Liver (tissue), 3 donors: ENCODE data around the gene FAM227B.

Experiments used
- EGR1 ChIP-seq, 2 donors: IDR thresholded peaks; 2 replicates each; pipeline ENCODE4 v1.6.1; 2016 to 2018; ENCODE audit warnings: antibody characterized with exemption in 2 of 2, low read depth in 2 of 2
- FOXA1 ChIP-seq: IDR thresholded peaks from 2 replicates; pipeline ENCODE4 v1.6.1; 2016; ENCODE audit warnings: antibody characterized with exemption
- HNF4A ChIP-seq, 2 donors: conservative IDR thresholded peaks; 2 replicates each; pipeline ENCODE4 v1.6.1; 2016; ENCODE audit warnings: antibody characterized with exemption in 2 of 2, mild to moderate bottlenecking in 2 of 2
- HNF4G ChIP-seq: IDR thresholded peaks from 2 replicates; pipeline ENCODE4 v1.6.1; 2016; ENCODE audit warnings: antibody characterized with exemption
- JUND ChIP-seq, 2 donors: IDR thresholded peaks; 2 replicates each; pipeline ENCODE4 v1.6.1; 2016; ENCODE audit warnings: antibody characterized with exemption in 2 of 2
- NR2F2 ChIP-seq: IDR thresholded peaks from 2 replicates; pipeline ENCODE4 v1.6.1; 2016; ENCODE audit warnings: antibody characterized with exemption
- RAD21 ChIP-seq, 2 donors: IDR thresholded peaks; 2 replicates each; pipeline ENCODE4 v1.6.1; 2016; ENCODE audit warnings: antibody characterized with exemption in 2 of 2, mild to moderate bottlenecking in 2 of 2
- RXRA ChIP-seq, 2 donors: IDR thresholded peaks; 2 replicates each; pipeline ENCODE4 v1.6.1; 2017 to 2018; ENCODE audit warnings: antibody characterized with exemption in 2 of 2, mild to moderate bottlenecking in 1 of 2
- SP1 ChIP-seq: IDR thresholded peaks from 2 replicates; pipeline ENCODE4 v1.6.1; 2018; ENCODE audit warnings: antibody characterized with exemption, mild to moderate bottlenecking
- TAF1 ChIP-seq: conservative IDR thresholded peaks from 2 replicates; pipeline ENCODE4 v1.6.1; 2016; ENCODE audit warnings: antibody characterized with exemption, mild to moderate bottlenecking
- YY1 ChIP-seq: IDR thresholded peaks from 2 replicates; pipeline ENCODE4 v1.6.1; 2016; ENCODE audit warnings: antibody characterized with exemption, mild to moderate bottlenecking
- TF ChIP-seq, protein P1 (sequence below): fragments of 150-350 bp; IDR thresholded peaks from 2 replicates; pipeline ENCODE4 v1.5.1; 2017; ENCODE audit warnings: improper control_type of control experiment, low read depth, low read length; ENCODE audit not compliant: missing input control
- TF ChIP-seq, protein P2 (sequence below): IDR thresholded peaks from 2 replicates; pipeline ENCODE4 v1.6.1; 2016; ENCODE audit warnings: antibody characterized with exemption
- TF ChIP-seq, protein P3 (sequence below): IDR thresholded peaks from 2 replicates; pipeline ENCODE4 v1.6.1; 2016; ENCODE audit warnings: antibody characterized with exemption, mild to moderate bottlenecking
- donor health status: healthy.
- donor health status: healthy.

DNA sequence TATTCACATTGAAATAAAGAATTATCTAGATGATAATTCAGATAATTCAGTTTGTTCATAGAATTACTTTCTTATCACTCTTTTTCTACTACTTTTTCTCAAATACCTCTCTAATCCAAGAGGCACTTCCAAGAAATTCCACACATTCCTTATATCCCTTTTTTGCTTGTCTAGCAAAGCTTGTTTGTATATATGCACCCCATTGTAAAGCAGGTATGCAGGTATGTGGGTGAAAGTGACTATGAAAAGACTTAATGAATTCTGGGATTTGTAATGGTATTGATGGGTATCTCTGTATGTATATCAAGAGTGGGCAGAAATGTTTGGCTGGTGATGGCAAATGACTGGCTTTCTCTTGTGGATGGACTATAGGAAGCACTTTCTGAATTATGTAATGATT is 291.7 kb downstream of the FAM227B start:
- TF ChIP-seq RXRA (IDR thresholded peaks at IDR 0.05), result no peak
- TF ChIP-seq, protein P1, sequence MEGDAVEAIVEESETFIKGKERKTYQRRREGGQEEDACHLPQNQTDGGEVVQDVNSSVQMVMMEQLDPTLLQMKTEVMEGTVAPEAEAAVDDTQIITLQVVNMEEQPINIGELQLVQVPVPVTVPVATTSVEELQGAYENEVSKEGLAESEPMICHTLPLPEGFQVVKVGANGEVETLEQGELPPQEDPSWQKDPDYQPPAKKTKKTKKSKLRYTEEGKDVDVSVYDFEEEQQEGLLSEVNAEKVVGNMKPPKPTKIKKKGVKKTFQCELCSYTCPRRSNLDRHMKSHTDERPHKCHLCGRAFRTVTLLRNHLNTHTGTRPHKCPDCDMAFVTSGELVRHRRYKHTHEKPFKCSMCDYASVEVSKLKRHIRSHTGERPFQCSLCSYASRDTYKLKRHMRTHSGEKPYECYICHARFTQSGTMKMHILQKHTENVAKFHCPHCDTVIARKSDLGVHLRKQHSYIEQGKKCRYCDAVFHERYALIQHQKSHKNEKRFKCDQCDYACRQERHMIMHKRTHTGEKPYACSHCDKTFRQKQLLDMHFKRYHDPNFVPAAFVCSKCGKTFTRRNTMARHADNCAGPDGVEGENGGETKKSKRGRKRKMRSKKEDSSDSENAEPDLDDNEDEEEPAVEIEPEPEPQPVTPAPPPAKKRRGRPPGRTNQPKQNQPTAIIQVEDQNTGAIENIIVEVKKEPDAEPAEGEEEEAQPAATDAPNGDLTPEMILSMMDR, result no peak
- no peak for TF ChIP-seq NR2F2
- no peak for TF ChIP-seq EGR1 (IDR thresholded peaks at IDR 0.05; ENCODE audit: low read depth in 2 of 2)
- TF ChIP-seq TAF1, result no peak
- TF ChIP-seq JUND (IDR thresholded peaks at IDR 0.05), result no peak
- TF ChIP-seq SP1, result no peak
- TF ChIP-seq, protein P2, sequence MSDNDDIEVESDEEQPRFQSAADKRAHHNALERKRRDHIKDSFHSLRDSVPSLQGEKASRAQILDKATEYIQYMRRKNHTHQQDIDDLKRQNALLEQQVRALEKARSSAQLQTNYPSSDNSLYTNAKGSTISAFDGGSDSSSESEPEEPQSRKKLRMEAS, result no peak
- TF ChIP-seq FOXA1, result no peak
- no peak for TF ChIP-seq YY1
- TF ChIP-seq HNF4A (conservative IDR thresholded peaks at IDR 0.05), result no peak
- TF ChIP-seq HNF4G, result no peak
- TF ChIP-seq, protein P3, sequence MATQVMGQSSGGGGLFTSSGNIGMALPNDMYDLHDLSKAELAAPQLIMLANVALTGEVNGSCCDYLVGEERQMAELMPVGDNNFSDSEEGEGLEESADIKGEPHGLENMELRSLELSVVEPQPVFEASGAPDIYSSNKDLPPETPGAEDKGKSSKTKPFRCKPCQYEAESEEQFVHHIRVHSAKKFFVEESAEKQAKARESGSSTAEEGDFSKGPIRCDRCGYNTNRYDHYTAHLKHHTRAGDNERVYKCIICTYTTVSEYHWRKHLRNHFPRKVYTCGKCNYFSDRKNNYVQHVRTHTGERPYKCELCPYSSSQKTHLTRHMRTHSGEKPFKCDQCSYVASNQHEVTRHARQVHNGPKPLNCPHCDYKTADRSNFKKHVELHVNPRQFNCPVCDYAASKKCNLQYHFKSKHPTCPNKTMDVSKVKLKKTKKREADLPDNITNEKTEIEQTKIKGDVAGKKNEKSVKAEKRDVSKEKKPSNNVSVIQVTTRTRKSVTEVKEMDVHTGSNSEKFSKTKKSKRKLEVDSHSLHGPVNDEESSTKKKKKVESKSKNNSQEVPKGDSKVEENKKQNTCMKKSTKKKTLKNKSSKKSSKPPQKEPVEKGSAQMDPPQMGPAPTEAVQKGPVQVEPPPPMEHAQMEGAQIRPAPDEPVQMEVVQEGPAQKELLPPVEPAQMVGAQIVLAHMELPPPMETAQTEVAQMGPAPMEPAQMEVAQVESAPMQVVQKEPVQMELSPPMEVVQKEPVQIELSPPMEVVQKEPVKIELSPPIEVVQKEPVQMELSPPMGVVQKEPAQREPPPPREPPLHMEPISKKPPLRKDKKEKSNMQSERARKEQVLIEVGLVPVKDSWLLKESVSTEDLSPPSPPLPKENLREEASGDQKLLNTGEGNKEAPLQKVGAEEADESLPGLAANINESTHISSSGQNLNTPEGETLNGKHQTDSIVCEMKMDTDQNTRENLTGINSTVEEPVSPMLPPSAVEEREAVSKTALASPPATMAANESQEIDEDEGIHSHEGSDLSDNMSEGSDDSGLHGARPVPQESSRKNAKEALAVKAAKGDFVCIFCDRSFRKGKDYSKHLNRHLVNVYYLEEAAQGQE, result no peak
- no peak for TF ChIP-seq RAD21 (IDR thresholded peaks at IDR 0.05)
